CD14-positive monocyte (primary cell): ENCODE results near the gene PHACTR3. TPM values are rescaled to one million over a fixed set of nuclear protein-coding genes. Genes with fewer than 3 reads are reported as not detected.
A peak's percentile ranks its signal among the peaks of the same experiment; 100 is the strongest.

Experiments used
- DNase-seq, 3 donors: peaks; one replicate each; pipeline ENCODE4 v3.0.0-alpha.2; 2011 to 2022
- H2AFZ ChIP-seq: 2 replicates; pipeline ENCODE4 v1.6.0; 2012; ENCODE audit warnings: mild to moderate bottlenecking, low read depth, low read length, inconsistent platforms; ENCODE audit not compliant: insufficient read depth, poor library complexity, severe bottlenecking
- H3K27ac ChIP-seq, 2 donors: 1 replicate in 1 of 2; 2 replicates in 1 of 2; pipeline ENCODE4 v1.5.1; 2012 to 2013; ENCODE audit warnings: low read length in 2 of 2, control low read depth in 1 of 2, inconsistent platforms in 1 of 2, low read depth in 1 of 2, mild to moderate bottlenecking in 1 of 2
- H3K27me3 ChIP-seq, 2 donors: one replicate each; pipeline versions ENCODE4 v1.6.0 to v1.6.1; 2011 to 2013; ENCODE audit warnings: low read length in 2 of 2; ENCODE audit not compliant: control insufficient read depth in 2 of 2, insufficient read depth in 2 of 2
- H3K36me3 ChIP-seq, 2 donors: replicated peaks in 1 of 2; 1 replicate in 1 of 2; 2 replicates in 1 of 2; pipeline versions ENCODE4 v1.5.1 to v1.6.1; 2012 to 2013; ENCODE audit warnings: low read length in 2 of 2, control low read depth in 1 of 2, inconsistent platforms in 1 of 2, mild to moderate bottlenecking in 1 of 2; ENCODE audit not compliant: insufficient read depth in 2 of 2, control insufficient read depth in 1 of 2
- H3K4me1 ChIP-seq, 2 donors: 1 replicate in 1 of 2; 2 replicates in 1 of 2; pipeline versions ENCODE4 v1.5.1 to v1.6.1; 2012 to 2013; ENCODE audit warnings: low read length in 2 of 2, control low read depth in 1 of 2, inconsistent platforms in 1 of 2, mild to moderate bottlenecking in 1 of 2, moderate library complexity in 1 of 2; ENCODE audit not compliant: insufficient read depth in 2 of 2, control insufficient read depth in 1 of 2
- H3K4me2 ChIP-seq: replicated peaks from 2 replicates; pipeline ENCODE3; 2012; ENCODE audit warnings: low read length, moderate library complexity, mild to moderate bottlenecking; ENCODE audit not compliant: poor library complexity, severe bottlenecking; ENCODE audit errors: extremely low read depth
- H3K4me3 ChIP-seq, 3 experiments: fragments of 200-600 bp in 1 of 3; sonication (generic) in 1 of 3; replicated peaks in 1 of 3; 1 replicate in 2 of 3; 2 replicates in 1 of 3; pipeline ENCODE4 v1.5.1; 2011 to 2013; ENCODE audit warnings: low read length in 3 of 3, mild to moderate bottlenecking in 3 of 3, control low read depth in 2 of 3, low read depth in 2 of 3, inconsistent platforms in 1 of 3, moderate library complexity in 1 of 3
- H3K79me2 ChIP-seq: 2 replicates; pipeline ENCODE4 v1.6.0; 2012; ENCODE audit warnings: mild to moderate bottlenecking, control low read depth, inconsistent platforms, low read length, moderate library complexity; ENCODE audit not compliant: insufficient read depth
- H3K9ac ChIP-seq: 2 replicates; pipeline ENCODE4 v1.6.0; 2017; ENCODE audit warnings: low read length, mild to moderate bottlenecking; ENCODE audit not compliant: insufficient read depth, poor library complexity, severe bottlenecking
- H3K9me3 ChIP-seq, 2 donors: replicated peaks in 1 of 2; 1 replicate in 1 of 2; 2 replicates in 1 of 2; pipeline versions ENCODE4 v1.5.1 to v1.6.1; 2012 to 2013; ENCODE audit warnings: low read length in 2 of 2, control low read depth in 1 of 2; ENCODE audit not compliant: control insufficient read depth in 1 of 2, insufficient read depth in 1 of 2
- H4K20me1 ChIP-seq: 2 replicates; pipeline ENCODE4 v1.6.0; 2012; ENCODE audit warnings: mild to moderate bottlenecking, low read length, control low read depth, moderate library complexity; ENCODE audit not compliant: insufficient read depth
- H3K27ac Mint-ChIP-seq, 7 donors: one replicate each; pipeline ENCODE4 v1.8.0; 2020; ENCODE audit warnings: mild to moderate bottlenecking in 7 of 7, mixed read lengths in 7 of 7, moderate library complexity in 6 of 7, inconsistent platforms in 2 of 7
- H3K27me3 Mint-ChIP-seq, 3 donors: one replicate each; pipeline ENCODE4 v1.8.0; 2021 to 2022; ENCODE audit warnings: low read depth in 3 of 3, mild to moderate bottlenecking in 3 of 3, mixed read lengths in 3 of 3, moderate library complexity in 3 of 3, inconsistent platforms in 1 of 3
- H3K36me3 Mint-ChIP-seq, 2 donors: one replicate each; pipeline ENCODE4 v1.8.0; 2020; ENCODE audit warnings: mixed read lengths in 2 of 2, inconsistent platforms in 1 of 2, mild to moderate bottlenecking in 1 of 2
- H3K4me1 Mint-ChIP-seq: one replicate; pipeline ENCODE4 v1.8.0; 2020; ENCODE audit warnings: mild to moderate bottlenecking, mixed read lengths
- H3K4me3 Mint-ChIP-seq, 2 donors: one replicate each; pipeline ENCODE4 v1.8.0; 2020; ENCODE audit warnings: mild to moderate bottlenecking in 2 of 2, mixed read lengths in 2 of 2, moderate library complexity in 1 of 2
- H3K9me3 Mint-ChIP-seq, 7 donors: one replicate each; pipeline ENCODE4 v1.8.0; 2020 to 2022; ENCODE audit warnings: mixed read lengths in 7 of 7, mild to moderate bottlenecking in 6 of 7, moderate library complexity in 6 of 7, inconsistent platforms in 2 of 7
- CTCF ChIP-seq: fragments of 200-600 bp; IDR thresholded peaks from one replicate; pipeline ENCODE4 v1.8.0; 2022; ENCODE audit warnings: antibody characterized with exemption, mild to moderate bottlenecking
- WGBS: methylation state at CpG from one replicate; pipeline ENCODE4 v1.1.5; 2013; ENCODE audit warnings: missing lambda C conversion rate; ENCODE audit not compliant: insufficient coverage; 5-methylcytosine and 5-hydroxymethylcytosine counted together
- intact Hi-C, 2 donors: fragments of 100-400 bp; cut with micrococcal nuclease; formaldehyde crosslinking; loops; one replicate each; pipeline versions ENCODE4 v1.15.0 to v1.15.1; 2023
- polyA plus RNA-seq, 3 donors: library from polyadenylated mRNA; depleted of rRNA in 1 of 3; unstranded in 2 of 3; stranded (reverse) in 1 of 3; fragments of 300-500 nt in 2 of 3; fragments of >200 nt in 1 of 3; fragmentation: Illumina TruSeq in 2 of 3; gene quantifications; 1 replicate in 2 of 3; 2 replicates in 1 of 3; pipeline ENCODE4 v1.2.3, GENCODE V29; 2012 to 2021

The PHACTR3 gene
- polyA plus RNA-seq, 3 donors = 0.11 to 0.17 TPM; not detected in 1

DNA sequence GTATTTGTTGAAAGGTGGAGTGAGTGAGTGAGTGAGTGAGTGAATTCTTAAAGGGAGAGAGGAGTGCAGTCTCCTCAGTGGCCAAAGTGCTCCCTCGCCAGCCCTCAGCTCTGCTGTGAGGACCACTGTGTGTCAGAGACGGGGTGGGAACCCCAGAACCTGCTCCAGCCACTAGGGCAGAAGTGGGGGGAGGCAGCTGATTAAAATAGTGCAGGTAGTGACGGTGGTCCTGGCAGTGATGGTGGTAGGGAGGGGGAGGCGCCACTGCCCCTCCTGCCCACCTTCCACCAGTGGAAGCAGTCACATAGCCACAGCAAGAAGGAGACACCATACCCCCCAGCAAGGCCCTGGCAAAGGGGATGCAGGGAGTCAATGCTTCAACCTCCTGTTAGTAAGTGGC, 133.5 kb downstream of the PHACTR3 start:
- Histone ChIP-seq H3K27me3 (peaks cover 22 to 76% of the 10 kb centered on the region in 2 donors), H3K4me1 (peaks cover 8 to 10% of the 10 kb centered on the region in 2 donors), H3K9me3 (peaks cover 12 to 14% of the 10 kb centered on the region in 2 donors), H3K36me3 (no peaks in the 10 kb centered on the region), H3K4me3 (no peak overlapping the region), H2AFZ (no peak overlapping the region), H3K79me2 (no peaks in the 10 kb centered on the region), H3K27ac (no peak overlapping the region), H4K20me1 (no peaks in the 10 kb centered on the region), H3K4me2 (no peak overlapping the region), H3K9ac (no peak overlapping the region)
- Mint-ChIP-seq H3K27ac (no peak overlapping the region), H3K4me3 (peak overlapping the region in 1 of 2 donors; percentile 39), H3K36me3 (no peaks in the 10 kb centered on the region), H3K9me3 (peaks cover 7 to 19% (median 13%) of the 10 kb centered on the region in 7 donors), H3K27me3 (peaks cover 35 to 55% (median 51%) of the 10 kb centered on the region in 3 donors), H3K4me1 (no peaks in the 10 kb centered on the region)
- no peak for TF ChIP-seq CTCF
- no peak for DNase-seq
- intact Hi-C loops = no loop called here
- WGBS = no CpG with 5 or more reads among the region's 4 CpGs

- intact Hi-C loops = no loop called here
- Histone ChIP-seq H2AFZ (no peak overlapping the region), H3K4me3 (no peak overlapping the region), H3K27ac (no peak overlapping the region), H3K27me3 (peaks cover 18 to 67% of the 10 kb centered on the region in 2 donors), H3K4me2 (no peak overlapping the region), H3K9me3 (peaks cover 12 to 14% of the 10 kb centered on the region in 2 donors), H3K4me1 (no peaks in the 10 kb centered on the region), H3K79me2 (no peaks in the 10 kb centered on the region), H4K20me1 (no peaks in the 10 kb centered on the region), H3K9ac (no peak overlapping the region), H3K36me3 (no peaks in the 10 kb centered on the region)
- WGBS = 68% methylated on average over 2 of the region's 4 CpGs
- TF ChIP-seq CTCF = no peak
- DNase-seq = no peak
- peaks cover 7 to 19% (median 13%) of the 10 kb centered on the region in 7 donors for H3K9me3 Mint-ChIP-seq
- H3K4me3 Mint-ChIP-seq = peak overlapping the region in 1 of 2 donors; percentile 37
- H3K4me1 Mint-ChIP-seq = no peaks in the 10 kb centered on the region
- H3K27me3 Mint-ChIP-seq = peaks cover 39 to 60% (median 53%) of the 10 kb centered on the region in 3 donors
- no peak overlapping the region for H3K27ac Mint-ChIP-seq
- no peaks in the 10 kb centered on the region for H3K36me3 Mint-ChIP-seq
Observed at GRCh38 chr20:59738851-59739250, 134.5 kb downstream of the PHACTR3 start.
